ENCODE measurements around the gene NKX1-1. TPM values are rescaled to one million over a fixed set of nuclear protein-coding genes. Genes with fewer than 3 reads are reported as not detected.
"Not testable (repeated sequence)": the region's sequence is repeated elsewhere in the genome, so short reads cannot be mapped to it uniquely, and the experiment has no call there.

The NKX1-1 gene
- total RNA-seq, 1 donor from 2014 or later = not detected

DNA sequence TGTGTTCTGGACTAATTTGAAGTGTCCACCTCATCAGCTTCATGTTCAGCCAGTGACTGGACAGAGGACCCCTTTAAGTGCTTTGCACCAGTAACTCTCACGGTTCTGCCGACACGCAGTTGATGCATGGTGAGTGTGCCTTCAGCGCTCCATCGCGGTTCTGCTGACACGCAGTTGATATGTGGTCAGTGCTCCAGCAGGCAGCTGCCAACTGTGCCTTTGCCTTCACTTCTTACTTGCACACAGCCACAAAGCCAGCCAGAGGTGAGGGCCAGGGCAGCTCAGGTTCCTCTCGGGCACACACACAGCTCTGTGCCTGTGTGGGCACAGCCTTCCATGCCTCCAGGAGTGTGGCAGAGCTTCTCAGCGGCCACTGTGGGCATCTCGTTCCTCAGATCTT lies 12.4 kb downstream of the NKX1-1 start:
- intact Hi-C loops (cut with micrococcal nuclease) = no loop called here

DNA sequence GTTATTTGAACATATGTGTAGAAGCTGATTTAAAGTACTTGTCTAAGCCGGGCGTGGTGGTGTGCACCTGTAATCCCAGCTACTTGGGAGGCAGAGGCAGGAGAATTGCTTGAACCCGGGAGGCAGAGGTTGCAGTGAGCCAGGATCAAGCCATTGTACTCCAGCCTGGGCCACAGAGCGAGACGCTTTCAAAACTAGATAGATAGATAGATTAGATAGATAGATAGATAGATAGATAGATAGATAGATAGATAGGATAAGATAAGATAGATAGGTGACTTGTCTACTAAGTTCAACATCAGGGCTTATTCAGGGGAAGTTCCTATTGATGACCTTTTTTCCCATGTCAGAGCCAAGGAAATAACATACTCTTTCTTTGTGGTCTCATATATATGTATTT lies 12.9 kb downstream of the NKX1-1 start:
- intact Hi-C loops (cut with micrococcal nuclease) = not testable (repeated sequence)

DNA sequence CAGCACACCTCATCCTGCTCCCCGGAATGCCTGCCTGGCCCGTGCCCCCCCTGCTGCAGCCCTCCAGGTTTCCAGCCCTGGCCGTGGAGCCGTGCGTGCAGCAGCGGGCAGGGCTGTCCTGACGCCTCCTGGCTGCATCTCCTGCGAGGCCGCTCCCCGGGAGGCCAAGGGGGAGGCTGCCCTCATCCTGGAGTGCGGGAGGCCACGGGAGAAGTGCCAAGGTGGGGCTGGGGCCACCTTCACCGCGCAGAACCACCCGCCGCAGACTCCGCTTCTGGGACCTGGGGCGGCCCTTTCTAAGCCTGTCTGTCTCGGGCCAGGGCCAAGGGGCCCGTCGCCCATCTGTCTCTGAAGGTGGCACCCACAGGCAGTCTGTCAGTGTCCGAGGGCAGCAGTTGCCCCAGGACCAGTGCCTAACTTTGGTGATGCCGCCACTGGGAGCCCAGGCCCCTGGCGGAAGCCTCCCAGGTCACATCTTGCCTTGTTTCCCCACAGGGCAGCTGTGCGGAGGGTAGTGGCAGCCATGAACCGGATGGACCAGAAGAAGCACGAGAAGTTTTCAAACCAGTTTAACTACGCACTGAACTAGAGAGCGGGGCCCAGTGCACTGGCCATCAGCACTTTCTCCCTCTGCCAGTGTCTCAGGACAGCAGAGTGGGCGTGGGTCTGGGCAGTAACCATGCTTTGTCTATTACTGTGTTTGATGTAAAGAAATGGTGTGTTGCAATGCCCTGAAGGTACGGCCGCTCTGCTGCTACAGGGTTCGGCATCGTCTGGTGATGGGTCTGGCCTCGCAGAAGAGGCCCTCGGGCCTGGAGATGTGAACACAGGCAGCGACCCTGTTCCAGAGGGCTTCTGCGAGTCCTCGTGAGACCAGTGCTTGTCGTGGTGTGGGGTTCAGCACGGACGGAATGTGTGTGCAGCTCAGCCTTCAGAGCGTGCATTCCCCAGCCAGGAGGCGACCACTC lies 20.6 kb downstream of the NKX1-1 start:
- intact Hi-C loops (cut with micrococcal nuclease) = no loop called here

DNA sequence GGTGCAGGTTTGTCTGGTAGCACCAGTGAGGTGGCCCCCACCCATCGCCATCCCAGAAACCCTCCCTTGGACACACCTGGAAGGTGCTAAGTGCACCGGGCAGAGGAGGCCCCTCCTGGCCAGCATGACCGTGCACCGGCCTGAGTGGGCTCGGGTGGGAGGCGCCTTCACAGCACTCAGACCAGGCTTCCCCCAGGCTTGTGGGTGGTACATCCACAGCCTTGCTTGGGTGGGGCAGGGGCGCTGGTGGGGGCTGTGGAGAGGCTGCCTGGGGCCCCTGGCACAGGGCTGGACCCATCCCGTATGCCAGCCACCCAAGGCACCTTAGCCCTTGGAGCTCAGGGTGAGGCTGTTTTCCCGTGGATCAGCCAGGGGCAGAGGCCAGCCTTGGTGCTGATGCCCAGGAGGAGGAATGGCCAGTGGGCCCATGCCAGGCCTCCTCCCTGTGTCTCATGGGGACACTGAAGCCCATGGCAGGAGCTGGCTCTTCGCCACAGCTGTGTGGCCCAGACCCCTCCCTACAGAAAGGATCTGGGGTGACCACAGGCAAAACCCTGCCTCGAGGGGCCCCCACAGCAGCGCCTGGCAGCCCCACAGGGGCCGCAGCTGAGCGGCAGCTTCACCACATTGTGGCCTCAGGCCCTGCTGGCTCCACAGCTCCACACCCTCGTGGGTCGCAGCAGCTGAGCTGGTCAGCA lies 21.4 kb downstream of the NKX1-1 start:
- intact Hi-C loops (cut with micrococcal nuclease) = no loop called here

DNA sequence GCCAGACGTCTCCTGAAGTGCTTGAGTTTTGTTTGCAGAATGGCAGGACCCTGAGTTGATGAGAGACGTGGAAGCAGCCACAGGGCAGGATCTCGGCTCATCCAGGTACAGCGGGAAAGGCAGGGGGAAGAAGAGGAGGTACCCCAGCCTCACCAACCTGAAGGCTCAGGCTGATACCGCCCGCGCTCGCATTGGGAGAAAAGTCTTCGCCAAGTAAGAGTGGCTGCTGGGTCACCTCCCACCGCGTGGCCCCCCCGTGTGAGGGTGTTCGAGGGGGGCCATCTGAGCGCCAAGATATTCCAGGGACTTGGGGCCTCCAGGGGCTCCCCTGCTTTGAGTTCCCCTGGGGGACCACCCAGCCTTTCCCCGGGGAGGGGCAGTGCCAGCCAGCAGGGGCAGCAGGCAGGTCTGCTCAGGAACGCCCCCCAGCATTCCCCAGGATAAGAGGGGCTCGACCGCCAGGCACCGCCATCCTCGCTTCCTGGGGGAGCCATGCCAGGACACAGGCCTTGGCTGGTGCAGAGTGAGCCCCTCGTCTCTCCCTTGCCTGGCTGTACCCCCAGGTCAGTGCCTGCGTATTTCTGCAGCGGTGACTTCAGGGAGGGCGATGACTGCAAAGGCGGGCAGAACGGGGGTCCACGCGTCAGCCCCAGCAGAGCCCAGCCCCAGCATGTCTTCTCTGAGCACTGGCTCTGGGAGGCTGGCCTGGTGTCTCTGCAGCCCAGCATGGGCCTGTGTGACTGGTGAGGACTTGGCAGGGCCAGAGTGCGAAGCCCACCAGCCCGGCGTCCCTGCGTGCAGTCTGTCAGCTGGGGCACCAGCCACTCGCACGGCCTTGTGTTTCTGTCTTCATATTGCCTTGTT lies 22.3 kb downstream of the NKX1-1 start:
- intact Hi-C loops (cut with micrococcal nuclease) = no loop called here

DNA sequence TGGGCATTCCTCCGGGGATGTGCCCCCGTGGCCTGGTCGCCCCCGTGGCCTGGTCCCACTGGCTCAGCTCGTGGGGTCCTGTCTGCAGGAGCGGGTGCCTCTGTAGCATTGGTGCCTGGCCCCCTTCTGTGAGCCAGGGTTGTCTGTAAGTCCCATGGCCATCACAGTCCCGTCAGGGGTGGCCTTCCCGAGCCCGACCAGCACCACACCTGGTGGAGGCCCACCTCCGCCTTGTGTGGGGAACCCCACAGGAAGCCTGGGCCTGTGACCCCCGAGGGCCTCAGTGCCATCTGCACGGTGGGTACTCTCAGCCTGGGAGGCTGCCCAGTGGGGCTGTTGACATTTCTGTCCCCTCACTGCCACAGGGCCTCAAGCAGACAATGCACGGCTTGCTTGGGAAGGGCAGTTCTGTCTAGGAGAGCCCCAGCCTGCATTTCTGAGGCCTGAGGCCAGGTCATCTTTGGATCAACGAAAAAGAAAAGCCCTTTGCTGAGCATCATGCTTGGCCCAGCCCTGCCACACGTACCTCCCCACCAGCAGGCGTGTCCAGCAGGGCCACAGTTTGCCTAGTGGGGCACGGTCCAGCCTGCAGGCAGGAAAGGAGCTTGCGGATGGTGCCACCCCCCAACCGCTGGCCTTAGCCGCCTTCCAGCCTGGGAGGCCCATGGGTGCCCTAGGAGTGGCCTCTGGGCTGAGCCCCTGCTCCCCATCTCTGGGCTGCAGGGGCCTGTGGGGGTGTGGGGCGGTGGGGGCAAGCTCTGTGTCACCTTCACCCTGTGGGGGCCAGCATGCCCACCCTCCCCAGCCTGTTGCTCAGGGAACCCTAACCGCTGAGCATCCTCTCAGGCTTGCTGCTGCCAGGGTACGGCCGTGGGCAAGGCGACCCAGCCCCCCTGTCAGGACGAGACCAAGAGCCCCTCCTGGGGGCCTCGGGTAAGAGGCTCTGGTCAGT lies 23.2 kb downstream of the NKX1-1 start:
- intact Hi-C loops (cut with micrococcal nuclease) = no loop called here

DNA sequence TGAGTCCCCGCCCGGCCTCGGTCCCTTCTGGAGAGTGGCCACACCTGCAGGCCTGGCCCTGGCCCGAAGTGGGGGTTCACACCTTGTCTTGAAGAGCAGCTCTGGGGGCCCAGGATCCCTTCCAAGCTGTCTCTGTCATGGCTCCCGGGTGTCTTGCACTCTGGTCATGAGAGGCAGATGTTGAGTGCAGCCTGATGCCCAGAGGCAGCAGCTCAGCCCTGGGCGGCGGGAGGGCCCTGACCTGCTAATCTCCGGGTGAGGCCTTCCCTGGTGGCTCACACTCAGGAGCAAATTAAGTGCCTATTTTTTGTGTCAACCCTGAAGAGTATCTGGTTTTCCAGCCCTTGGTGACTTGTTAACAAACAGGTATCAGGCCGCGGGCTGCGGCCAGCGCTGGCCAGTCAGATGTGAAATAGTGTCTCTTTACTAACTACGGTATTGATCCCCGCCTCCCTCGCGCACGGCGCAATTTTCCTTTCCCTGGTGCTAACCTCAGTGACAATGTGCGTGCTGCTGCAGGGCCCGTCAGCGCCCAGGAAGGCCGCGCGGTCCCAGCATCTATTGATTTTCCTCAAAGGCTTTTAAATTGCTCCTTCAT lies 24.2 kb downstream of the NKX1-1 start:
- intact Hi-C loops (cut with micrococcal nuclease) = no loop called here

DNA sequence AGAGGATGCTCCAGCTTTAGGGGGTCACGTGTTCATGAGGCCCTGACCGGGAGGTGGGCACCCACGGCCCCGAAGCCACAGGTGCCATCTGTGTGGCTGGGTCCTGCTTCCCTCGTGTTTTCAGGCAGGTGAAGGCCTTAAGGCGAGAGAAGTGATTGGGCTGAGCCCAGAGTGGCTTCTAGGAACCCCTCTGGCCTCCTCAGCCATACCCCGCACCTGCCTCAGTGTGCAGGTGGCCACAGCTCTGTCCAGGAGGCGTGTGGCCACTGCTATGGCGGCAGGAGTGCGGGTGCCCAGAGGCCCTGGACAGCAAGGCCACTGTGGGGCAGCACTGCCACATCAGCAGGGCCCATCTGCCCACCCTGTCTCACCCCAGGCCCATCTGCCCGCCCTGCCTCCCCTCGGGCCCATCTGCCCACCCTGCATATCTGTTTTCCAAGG lies 25.0 kb downstream of the NKX1-1 start:
- intact Hi-C loops (cut with micrococcal nuclease) = no loop called here

DNA sequence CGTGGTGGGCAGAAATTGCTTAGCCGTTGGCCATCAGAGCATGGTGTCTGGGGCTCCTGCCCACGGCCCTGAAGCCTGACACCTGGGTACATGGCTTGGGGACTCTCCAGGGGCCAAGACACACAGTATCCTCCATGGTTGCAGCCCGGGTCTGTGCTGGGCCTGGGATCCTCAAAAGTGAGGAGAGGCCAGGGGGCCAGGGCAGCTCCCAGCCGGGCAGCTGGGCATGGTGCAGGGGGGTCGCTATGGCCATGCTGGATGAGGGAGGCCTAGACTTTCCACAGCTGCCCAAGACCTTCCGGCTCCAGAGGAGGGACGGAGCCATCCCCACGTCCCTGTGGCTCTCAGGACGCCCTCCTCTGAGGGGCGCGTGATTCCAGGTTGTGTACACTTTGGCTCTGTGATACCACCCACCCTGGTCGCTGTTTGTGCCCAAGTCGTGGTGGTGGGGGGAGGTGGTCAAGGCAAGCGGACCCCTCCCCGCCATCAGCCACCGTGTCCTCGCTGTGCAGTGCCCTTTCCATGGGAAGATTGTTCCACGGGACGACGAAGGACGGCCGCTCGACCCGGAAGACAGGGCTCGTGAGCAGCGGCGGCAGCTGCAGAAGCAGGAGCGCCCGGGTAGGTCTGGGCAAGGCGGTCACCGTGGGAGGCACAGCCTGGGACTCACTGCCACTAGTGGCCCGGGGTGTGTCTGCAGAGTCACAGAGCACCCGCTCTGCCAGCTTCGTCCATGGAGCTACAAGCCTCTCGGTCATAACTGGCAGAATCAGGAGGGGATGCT lies 25.7 kb downstream of the NKX1-1 start:
- intact Hi-C loops (cut with micrococcal nuclease) = no loop called here

DNA sequence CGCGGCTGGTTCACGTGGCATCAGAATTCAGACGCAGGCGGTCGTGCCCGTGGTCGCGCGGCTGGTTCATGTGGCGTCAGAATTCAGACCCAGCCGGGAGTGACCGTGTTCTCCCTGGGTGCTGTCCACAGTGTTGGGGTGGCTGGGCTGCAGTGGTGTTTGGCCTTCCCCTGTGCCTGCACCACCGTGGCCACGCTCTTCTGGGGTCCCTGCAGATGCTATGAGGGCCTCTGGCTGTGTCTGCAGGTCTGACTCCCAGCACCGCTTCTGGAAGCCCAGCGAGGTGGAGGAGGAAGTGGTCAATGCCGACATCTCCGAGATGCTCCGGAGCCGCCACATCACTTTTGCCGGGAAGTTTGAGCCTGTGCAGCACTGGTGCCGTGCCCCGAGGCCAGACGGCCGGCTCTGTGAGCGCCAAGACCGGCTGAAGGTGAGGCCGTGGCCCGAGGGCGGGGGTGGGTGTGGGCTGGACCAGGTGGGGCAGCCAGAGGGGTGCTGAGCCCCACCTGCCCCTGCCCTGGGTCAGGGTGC lies 26.4 kb downstream of the NKX1-1 start:
- intact Hi-C loops (cut with micrococcal nuclease) = no loop called here

DNA sequence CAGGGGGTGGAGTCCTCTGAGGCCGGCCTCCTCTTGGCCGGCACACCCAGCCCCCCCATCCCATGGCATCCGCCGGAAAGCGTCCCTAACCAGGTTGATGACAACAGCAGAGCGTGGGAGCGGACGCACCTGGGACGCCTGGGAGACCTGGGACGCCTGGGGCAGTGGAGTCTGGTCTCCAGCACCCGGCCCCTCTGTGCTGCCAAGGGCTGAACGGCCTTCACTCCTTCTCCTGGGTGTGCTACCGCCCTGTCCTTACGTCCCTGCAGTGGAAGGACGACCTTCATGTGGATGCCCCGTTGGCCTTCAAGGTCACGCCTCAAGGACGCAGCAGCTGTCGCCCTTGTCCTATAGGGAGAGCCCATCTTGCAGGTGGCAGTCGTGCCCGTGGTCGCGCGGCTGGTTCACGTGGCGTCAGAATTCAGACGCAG lies 26.9 kb downstream of the NKX1-1 start:
- intact Hi-C loops (cut with micrococcal nuclease) = no loop called here

DNA sequence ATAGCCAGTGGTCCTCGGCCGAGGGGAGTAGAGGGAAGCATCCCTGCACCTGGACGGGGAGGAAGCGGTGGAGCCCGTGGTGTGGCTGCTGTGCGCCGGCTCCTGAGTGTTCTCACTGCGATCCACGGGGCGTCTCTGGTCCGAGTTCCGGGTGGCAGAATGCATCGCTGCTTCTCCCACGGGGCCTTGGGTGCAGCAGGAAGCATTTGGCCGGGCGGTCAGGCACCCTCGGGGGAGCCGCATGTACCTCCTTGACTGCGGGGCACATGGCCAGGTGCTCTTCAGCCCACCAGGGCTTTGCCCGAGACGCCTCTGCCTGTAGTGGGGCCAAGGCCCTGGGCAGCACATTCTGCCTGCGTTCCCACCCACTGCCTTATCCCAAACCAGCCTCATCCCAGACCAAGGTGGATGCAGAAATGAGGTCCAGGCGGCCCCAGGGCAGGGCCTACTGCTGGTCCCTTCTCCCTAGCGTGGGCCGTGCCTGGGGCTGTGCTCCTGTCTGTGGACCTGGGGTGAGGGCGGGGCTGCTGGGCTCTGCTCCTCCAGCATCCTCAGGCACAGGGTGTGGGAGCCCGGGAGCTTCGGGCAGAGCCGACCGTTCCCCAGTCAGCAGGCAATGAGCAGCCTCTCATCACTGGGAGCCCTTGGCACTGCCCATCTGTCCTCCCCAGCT lies 27.5 kb downstream of the NKX1-1 start:
- intact Hi-C loops (cut with micrococcal nuclease) = no loop called here

DNA sequence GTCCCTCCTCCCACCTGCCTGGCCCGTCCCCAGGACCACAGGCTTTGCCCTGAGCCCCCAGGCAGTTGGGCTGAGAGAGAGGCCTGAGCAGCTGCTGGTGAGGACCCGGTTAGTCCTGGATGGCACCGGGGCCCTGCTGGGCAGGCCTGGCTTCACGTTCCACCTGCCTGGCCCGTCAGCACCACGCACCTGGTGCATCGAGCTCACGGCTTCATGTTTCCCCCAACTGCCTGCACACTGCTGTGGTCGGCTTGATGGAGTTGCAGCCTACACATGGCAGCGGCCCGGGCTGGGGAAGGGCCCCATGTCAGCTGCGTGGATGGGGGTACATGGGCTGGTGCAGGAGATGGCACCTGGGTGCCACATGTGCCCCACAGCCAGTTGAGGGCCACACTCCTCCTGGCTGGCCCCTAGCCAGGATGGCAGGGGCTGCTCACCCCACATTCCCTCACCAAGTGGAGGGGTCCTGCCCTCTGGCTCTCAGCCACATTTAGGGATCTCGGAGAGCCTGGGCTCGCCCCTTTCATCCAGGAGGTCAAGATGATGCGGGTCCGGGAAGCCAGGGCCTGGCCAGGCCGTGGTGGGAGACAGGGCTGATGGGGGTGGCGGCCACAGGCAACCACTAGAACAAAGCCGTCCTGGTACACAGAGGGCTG lies 28.5 kb downstream of the NKX1-1 start:
- intact Hi-C loops (cut with micrococcal nuclease) = no loop called here

DNA sequence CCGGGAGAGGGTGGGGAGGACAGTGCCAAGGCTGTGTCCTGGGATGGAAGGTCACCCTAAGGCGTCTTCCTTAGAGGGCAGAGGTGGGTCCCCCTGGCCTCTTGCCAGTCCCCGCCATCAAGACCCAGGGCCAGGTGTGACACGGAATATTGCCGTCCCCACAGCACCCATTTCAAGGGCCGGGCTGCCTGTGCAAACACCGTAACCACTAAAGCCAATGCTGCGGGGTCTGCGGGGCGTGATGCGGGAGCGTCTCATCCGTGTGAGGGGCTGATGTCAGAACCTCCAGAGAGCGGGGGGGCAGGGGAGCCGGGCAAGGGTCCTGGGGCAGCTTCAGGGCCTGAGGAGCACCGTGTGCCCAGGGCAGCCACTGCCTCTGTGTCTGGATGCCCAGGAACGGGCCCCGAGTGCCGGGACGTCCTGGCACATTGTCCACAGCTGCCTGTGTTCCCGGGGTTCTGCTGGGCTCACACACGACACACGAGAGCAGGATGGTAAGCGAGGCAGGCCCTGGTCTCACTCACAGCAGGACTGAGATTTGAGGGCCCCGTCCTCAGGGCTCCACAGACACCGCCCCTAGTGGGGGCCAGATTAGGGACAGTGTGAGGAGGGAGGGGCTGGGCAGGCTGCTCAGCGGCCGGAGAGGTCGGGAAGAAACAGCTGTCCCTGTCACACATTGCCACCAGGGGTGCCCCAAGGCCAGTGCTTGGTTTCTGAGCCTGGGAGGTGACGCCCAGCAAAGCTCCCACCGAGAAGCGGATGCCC lies 29.2 kb downstream of the NKX1-1 start:
- intact Hi-C loops (cut with micrococcal nuclease) = no loop called here

DNA sequence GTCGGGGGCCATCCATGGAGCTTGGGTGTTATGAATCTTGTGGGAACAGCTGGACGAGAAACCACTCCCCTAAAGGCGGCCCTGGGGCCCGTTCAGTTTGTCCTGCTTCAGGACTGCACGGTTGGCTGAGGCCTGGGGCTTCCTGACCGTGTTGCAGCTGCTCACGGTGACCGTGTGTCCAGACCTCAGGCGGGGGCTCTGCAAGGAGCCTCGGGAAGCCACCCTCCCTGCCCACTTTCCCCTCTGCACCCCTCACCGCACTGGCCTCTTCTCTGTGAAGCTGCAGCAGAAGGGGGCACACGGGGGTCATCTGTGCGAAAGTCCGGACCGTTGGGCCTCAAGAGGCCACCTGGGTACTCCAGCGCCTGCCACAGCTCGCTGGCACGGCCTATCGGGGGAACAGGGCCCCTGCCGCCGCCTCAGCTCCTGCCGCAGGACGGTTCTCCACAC lies 29.8 kb downstream of the NKX1-1 start:
- intact Hi-C loops (cut with micrococcal nuclease) = no loop called here

DNA sequence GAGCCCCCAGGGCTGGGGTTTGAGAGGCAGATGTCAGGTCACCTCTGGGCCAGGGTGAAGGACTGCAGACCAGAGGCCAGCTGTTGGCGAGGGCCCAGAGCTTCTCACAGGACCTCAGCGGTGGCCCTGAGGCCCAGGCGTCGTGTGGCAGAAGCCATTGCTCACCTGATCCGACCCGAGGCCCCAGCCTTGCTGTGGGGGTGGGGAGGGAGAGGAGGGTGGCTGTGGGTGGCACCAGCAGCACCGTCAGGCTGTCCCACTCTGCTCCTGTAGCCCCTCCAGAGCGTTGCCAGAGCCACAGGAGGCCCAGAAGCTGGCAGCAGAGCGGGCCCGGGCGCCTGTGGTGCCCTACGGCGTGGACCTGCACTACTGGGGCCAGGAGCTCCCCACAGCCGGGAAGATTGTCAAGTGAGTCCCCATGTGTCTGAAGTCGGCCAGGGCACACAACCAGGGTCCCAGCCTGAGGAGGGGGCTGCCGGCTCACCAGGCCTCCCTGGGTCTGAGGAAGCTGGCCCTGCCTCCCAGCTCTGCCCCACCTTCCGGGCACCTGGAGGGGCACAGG lies 30.4 kb downstream of the NKX1-1 start:
- intact Hi-C loops (cut with micrococcal nuclease) = no loop called here
